GM20431 (cell line): ENCODE data around the gene TBC1D4.

ENCODE experiments used
- in situ Hi-C: fragments of 300-500 bp; cut with MseI, MboI; formaldehyde crosslinking; loops from one replicate; pipeline ENCODE4 v1.15.0; 2020; ENCODE audit warnings: low sequenced_read_pairs; ENCODE audit not compliant: unreplicated experiment

The TBC1D4 gene

GRCh38 chr13:75419656-75420055 lies 62.3 kb downstream of the TBC1D4 start:
- in situ Hi-C loops = no loop called here

- in situ Hi-C loops = no loop called here
Measured at GRCh38 chr13:75418997-75419396, 63.0 kb downstream of the TBC1D4 start.

GRCh38 chr13:75418186-75418843 lies 63.7 kb downstream of the TBC1D4 start:
- in situ Hi-C loops = no loop called here

- in situ Hi-C loops = no loop called here
Measured at GRCh38 chr13:75417656-75418055, 64.3 kb downstream of the TBC1D4 start.

GRCh38 chr13:75417012-75417384 lies 65.0 kb downstream of the TBC1D4 start:
- in situ Hi-C loops = no loop called here

GRCh38 chr13:75416327-75417011 lies 65.5 kb downstream of the TBC1D4 start:
- in situ Hi-C loops = no loop called here

GRCh38 chr13:75415694-75416093 lies 66.3 kb downstream of the TBC1D4 start:
- in situ Hi-C loops = no loop called here

GRCh38 chr13:75415171-75415570 lies 66.8 kb downstream of the TBC1D4 start:
- in situ Hi-C loops = no loop called here

- in situ Hi-C loops = no loop called here
Measured at GRCh38 chr13:75414036-75414827, 67.7 kb downstream of the TBC1D4 start.

- in situ Hi-C loops = no loop called here
Measured at GRCh38 chr13:75411924-75412537, 69.9 kb downstream of the TBC1D4 start.

GRCh38 chr13:75410207-75410606 lies 71.8 kb downstream of the TBC1D4 start:
- in situ Hi-C loops = no loop called here

GRCh38 chr13:75407998-75408397 lies 74.0 kb downstream of the TBC1D4 start:
- in situ Hi-C loops = no loop called here

- in situ Hi-C loops = no loop called here
Measured at GRCh38 chr13:75407473-75407872, 74.5 kb downstream of the TBC1D4 start.

- in situ Hi-C loops = no loop called here
Measured at GRCh38 chr13:75405976-75406703, 75.8 kb downstream of the TBC1D4 start.

- in situ Hi-C loops = no loop called here
Measured at GRCh38 chr13:75404726-75405125, 77.2 kb downstream of the TBC1D4 start.

- in situ Hi-C loops = no loop called here
Measured at GRCh38 chr13:75402787-75403186, 79.2 kb downstream of the TBC1D4 start.

GRCh38 chr13:75400775-75401174 lies 81.2 kb downstream of the TBC1D4 start:
- in situ Hi-C loops = no loop called here

GRCh38 chr13:75399879-75400217 lies 82.1 kb downstream of the TBC1D4 start:
- in situ Hi-C loops = no loop called here

GRCh38 chr13:75399168-75399878 lies 82.6 kb downstream of the TBC1D4 start:
- in situ Hi-C loops = no loop called here

GRCh38 chr13:75398072-75398471 lies 83.9 kb downstream of the TBC1D4 start:
- in situ Hi-C loops = no loop called here
